ENCODE data around the gene CACNA2D2.

GRCh38 chr3:50353245-50354004, 150.0 kb downstream of the CACNA2D2 start:
- no peak for TF ChIP-seq MAFK (IDR thresholded peaks at IDR 0.05; ENCODE audit: low read depth, low read length)
- TF ChIP-seq POLR2A (IDR thresholded peaks at IDR 0.05; ENCODE audit: low read depth, low read length), result no peak
- TF ChIP-seq, protein P1, sequence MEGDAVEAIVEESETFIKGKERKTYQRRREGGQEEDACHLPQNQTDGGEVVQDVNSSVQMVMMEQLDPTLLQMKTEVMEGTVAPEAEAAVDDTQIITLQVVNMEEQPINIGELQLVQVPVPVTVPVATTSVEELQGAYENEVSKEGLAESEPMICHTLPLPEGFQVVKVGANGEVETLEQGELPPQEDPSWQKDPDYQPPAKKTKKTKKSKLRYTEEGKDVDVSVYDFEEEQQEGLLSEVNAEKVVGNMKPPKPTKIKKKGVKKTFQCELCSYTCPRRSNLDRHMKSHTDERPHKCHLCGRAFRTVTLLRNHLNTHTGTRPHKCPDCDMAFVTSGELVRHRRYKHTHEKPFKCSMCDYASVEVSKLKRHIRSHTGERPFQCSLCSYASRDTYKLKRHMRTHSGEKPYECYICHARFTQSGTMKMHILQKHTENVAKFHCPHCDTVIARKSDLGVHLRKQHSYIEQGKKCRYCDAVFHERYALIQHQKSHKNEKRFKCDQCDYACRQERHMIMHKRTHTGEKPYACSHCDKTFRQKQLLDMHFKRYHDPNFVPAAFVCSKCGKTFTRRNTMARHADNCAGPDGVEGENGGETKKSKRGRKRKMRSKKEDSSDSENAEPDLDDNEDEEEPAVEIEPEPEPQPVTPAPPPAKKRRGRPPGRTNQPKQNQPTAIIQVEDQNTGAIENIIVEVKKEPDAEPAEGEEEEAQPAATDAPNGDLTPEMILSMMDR (conservative IDR thresholded peaks at IDR 0.05; ENCODE audit: low read depth, low read length), result no peak
- TF ChIP-seq CEBPB (IDR thresholded peaks at IDR 0.05; ENCODE audit: low read depth, low read length), result no peak
- TF ChIP-seq, protein P2, sequence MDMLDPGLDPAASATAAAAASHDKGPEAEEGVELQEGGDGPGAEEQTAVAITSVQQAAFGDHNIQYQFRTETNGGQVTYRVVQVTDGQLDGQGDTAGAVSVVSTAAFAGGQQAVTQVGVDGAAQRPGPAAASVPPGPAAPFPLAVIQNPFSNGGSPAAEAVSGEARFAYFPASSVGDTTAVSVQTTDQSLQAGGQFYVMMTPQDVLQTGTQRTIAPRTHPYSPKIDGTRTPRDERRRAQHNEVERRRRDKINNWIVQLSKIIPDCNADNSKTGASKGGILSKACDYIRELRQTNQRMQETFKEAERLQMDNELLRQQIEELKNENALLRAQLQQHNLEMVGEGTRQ (IDR thresholded peaks at IDR 0.05; ENCODE audit: low read depth, low read length), result no peak
- TF ChIP-seq RFX5 (IDR thresholded peaks at IDR 0.05; ENCODE audit: low read depth, low read length), result no peak
- TF ChIP-seq MAZ (IDR thresholded peaks at IDR 0.05; ENCODE audit: borderline replicate concordance, low read depth, low read length), result no peak
- TF ChIP-seq RCOR1 (IDR thresholded peaks at IDR 0.05; ENCODE audit: insufficient replicate concordance, low read length), result no peak
- TF ChIP-seq MXI1 (IDR thresholded peaks at IDR 0.05; ENCODE audit: borderline replicate concordance, low read depth, low read length), result no peak
- TF ChIP-seq RAD21 (IDR thresholded peaks at IDR 0.05; ENCODE audit: low read length), result no peak
- no peak for TF ChIP-seq BHLHE40 (IDR thresholded peaks at IDR 0.05; ENCODE audit: low read depth, low read length)
